Germinal center (tissue), 1 donor: ENCODE measurements around the gene RCOR2.

ENCODE experiments used
- DNase-seq: peaks from one replicate; pipeline ENCODE4 v3.0.0; 2012; ENCODE audit warnings: mixed read lengths, low spot score

RCOR2 gene

GRCh38 chr11:63922673-63923192, 5.8 kb upstream of the RCOR2 start:
- DNase-seq: no peak

GRCh38 chr11:63920939-63921417, 4.0 kb upstream of the RCOR2 start:
- DNase-seq: peak; percentile 68

- no peak for DNase-seq
Measured at GRCh38 chr11:63920126-63920938, 3.4 kb upstream of the RCOR2 start.

- no peak for DNase-seq
Measured at GRCh38 chr11:63919267-63920125, 2.5 kb upstream of the RCOR2 start.

- no peak for DNase-seq
Measured at GRCh38 chr11:63918507-63919191, 1.7 kb upstream of the RCOR2 start.

GRCh38 chr11:63917692-63918506, 935 bp upstream of the RCOR2 start:
- peak; percentile 61 for DNase-seq

GRCh38 chr11:63915961-63916836, 765 bp downstream of the RCOR2 start:
- peak; percentile 53 for DNase-seq

- DNase-seq: no peak
Measured at GRCh38 chr11:63914896-63915691, 1.9 kb downstream of the RCOR2 start.

- no peak for DNase-seq
Measured at GRCh38 chr11:63913866-63914830, 2.8 kb downstream of the RCOR2 start.

- DNase-seq: no peak
Measured at GRCh38 chr11:63912678-63913077, 4.3 kb downstream of the RCOR2 start.

- no peak for DNase-seq
Measured at GRCh38 chr11:63911876-63912275, 5.1 kb downstream of the RCOR2 start.

GRCh38 chr11:63911440-63911839, 5.5 kb downstream of the RCOR2 start:
- DNase-seq: no peak

- DNase-seq: no peak
Measured at GRCh38 chr11:63910675-63911074, 6.3 kb downstream of the RCOR2 start.

- DNase-seq: no peak
Measured at GRCh38 chr11:63909591-63910506, 7.1 kb downstream of the RCOR2 start.

- DNase-seq: no peak
Measured at GRCh38 chr11:63908631-63909401, 8.1 kb downstream of the RCOR2 start.

- no peak for DNase-seq
Measured at GRCh38 chr11:63907808-63908530, 9.0 kb downstream of the RCOR2 start.
